Fibroblast of lung (primary cell): ENCODE data around the gene FEZ2. TPM values are rescaled to one million over a fixed set of nuclear protein-coding genes. Genes with fewer than 3 reads are reported as not detected.

Experiments used
- DNase-seq, 2 donors: peaks; one replicate each; pipeline versions ENCODE4 v3.0.0 to v3.0.0-alpha.2; 2010; ENCODE audit warnings: low read depth in 2 of 2
- H2AFZ ChIP-seq: 2 replicates; pipeline ENCODE4 v1.5.1; 2012; ENCODE audit warnings: low read length, control low read depth, inconsistent platforms
- H3K27ac ChIP-seq: 2 replicates; pipeline ENCODE4 v1.5.1; 2011; ENCODE audit warnings: low read length, control low read depth; ENCODE audit not compliant: insufficient read depth
- H3K27me3 ChIP-seq: 2 replicates; pipeline ENCODE4 v1.5.1; 2011; ENCODE audit warnings: mild to moderate bottlenecking, low read length; ENCODE audit not compliant: control insufficient read depth, insufficient read depth
- H3K36me3 ChIP-seq: 2 replicates; pipeline ENCODE4 v1.5.1; 2011; ENCODE audit warnings: low read length; ENCODE audit not compliant: control insufficient read depth, insufficient read depth
- H3K4me1 ChIP-seq: 2 replicates; pipeline ENCODE4 v1.5.1; 2011; ENCODE audit warnings: low read length; ENCODE audit not compliant: control insufficient read depth, insufficient read depth; ENCODE audit errors: extremely low read depth
- H3K4me2 ChIP-seq: 2 replicates; pipeline ENCODE4 v1.5.1; 2011; ENCODE audit warnings: low read length, control low read depth; ENCODE audit not compliant: insufficient read depth; ENCODE audit errors: extremely low read depth
- H3K4me3 ChIP-seq, 4 experiments: fragments of 200-600 bp in 1 of 4; sonication (generic) in 1 of 4; replicated peaks in 1 of 4; 2 replicates each; pipeline ENCODE4 v1.5.1; 2011 to 2016; ENCODE audit warnings: low read length in 4 of 4, low read depth in 3 of 4, mild to moderate bottlenecking in 3 of 4, control low read depth in 2 of 4, inconsistent platforms in 1 of 4, mixed read lengths in 1 of 4; ENCODE audit not compliant: insufficient read depth in 1 of 4; ENCODE audit errors: control extremely low read depth in 1 of 4
- H3K79me2 ChIP-seq: 2 replicates; pipeline ENCODE4 v1.5.1; 2012; ENCODE audit warnings: mild to moderate bottlenecking, low read length, inconsistent platforms; ENCODE audit not compliant: control insufficient read depth, insufficient read depth
- H3K9ac ChIP-seq: 2 replicates; pipeline ENCODE4 v1.5.1; 2011; ENCODE audit warnings: mild to moderate bottlenecking, low read length, control low read depth; ENCODE audit not compliant: insufficient read depth
- H3K9me3 ChIP-seq: 2 replicates; pipeline ENCODE4 v1.5.1; 2012; ENCODE audit warnings: low read depth, low read length; ENCODE audit not compliant: control insufficient read depth, insufficient read depth
- H4K20me1 ChIP-seq: 2 replicates; pipeline ENCODE4 v1.5.1; 2011; ENCODE audit warnings: low read length; ENCODE audit not compliant: control insufficient read depth, insufficient read depth; ENCODE audit errors: extremely low read depth
- EZH2 ChIP-seq: IDR thresholded peaks from 2 replicates; pipeline ENCODE4 v1.5.1; 2012; ENCODE audit warnings: low read length, control low read depth, mild to moderate bottlenecking; ENCODE audit errors: missing control alignments
- polyA plus RNA-seq, 2 donors: library from polyadenylated mRNA; depleted of rRNA in 1 of 2; stranded (reverse) in 1 of 2; unstranded in 1 of 2; fragments of >200 nt; gene quantifications; 2 replicates each; pipeline ENCODE4 v1.2.1, GENCODE V29; 2011 to 2012; ENCODE audit warnings: missing spikeins in 1 of 2
- total RNA-seq: library from RNA; depleted of rRNA; stranded (reverse); fragments of >200 nt; gene quantifications from 2 replicates; pipeline ENCODE4 v1.2.1, GENCODE V29; 2014
- TF ChIP-seq, protein P1 (sequence below), 2 donors: IDR thresholded peaks in 1 of 2; conservative IDR thresholded peaks in 1 of 2; 1 replicate in 1 of 2; 2 replicates in 1 of 2; pipeline ENCODE4 v1.5.1; 2011 to 2012; ENCODE audit warnings: low read length in 2 of 2, control low read depth in 1 of 2, inconsistent platforms in 1 of 2, low read depth in 1 of 2, mild to moderate bottlenecking in 1 of 2

Gene FEZ2
- total and polyA plus RNA-seq, 2 donors (not counting 1 experiment from before 2014, with no cell fraction given) = 64.7 to 86.9 TPM

DNA sequence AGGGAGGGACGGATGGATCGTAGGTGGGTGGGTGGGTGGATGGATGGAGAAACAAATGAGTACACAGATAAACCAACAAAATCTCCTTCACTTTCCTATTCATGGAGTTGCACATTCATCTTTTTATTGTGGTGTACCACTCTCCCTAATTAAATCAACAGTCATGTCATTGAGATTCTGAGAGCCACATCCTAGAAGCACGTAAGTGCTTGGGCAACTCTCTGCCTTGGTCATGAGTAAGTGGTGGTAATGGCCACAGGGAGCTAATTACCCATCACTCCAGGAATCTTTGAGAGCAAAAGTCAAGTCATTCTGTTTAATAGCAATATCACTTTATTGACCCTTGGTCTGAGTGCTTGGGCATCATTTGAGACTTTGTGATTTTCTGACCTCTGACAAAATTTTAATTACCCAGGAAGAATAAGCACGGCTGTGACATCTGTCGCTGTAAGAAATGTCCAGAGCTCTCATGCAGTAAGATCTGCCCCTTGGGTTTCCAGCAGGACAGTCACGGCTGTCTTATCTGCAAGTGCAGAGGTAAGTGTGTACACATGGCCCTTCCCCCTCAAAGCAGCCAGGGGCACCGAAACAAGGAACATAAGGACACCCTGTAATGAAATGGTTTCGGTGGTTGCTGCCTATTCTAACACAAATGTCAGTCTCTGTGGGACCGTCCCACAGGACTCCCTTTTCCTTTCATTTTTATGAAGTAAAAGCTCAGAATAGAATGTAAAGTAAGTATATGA lies 85.9 kb downstream of the FEZ2 start:
- TF ChIP-seq, protein P1, sequence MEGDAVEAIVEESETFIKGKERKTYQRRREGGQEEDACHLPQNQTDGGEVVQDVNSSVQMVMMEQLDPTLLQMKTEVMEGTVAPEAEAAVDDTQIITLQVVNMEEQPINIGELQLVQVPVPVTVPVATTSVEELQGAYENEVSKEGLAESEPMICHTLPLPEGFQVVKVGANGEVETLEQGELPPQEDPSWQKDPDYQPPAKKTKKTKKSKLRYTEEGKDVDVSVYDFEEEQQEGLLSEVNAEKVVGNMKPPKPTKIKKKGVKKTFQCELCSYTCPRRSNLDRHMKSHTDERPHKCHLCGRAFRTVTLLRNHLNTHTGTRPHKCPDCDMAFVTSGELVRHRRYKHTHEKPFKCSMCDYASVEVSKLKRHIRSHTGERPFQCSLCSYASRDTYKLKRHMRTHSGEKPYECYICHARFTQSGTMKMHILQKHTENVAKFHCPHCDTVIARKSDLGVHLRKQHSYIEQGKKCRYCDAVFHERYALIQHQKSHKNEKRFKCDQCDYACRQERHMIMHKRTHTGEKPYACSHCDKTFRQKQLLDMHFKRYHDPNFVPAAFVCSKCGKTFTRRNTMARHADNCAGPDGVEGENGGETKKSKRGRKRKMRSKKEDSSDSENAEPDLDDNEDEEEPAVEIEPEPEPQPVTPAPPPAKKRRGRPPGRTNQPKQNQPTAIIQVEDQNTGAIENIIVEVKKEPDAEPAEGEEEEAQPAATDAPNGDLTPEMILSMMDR (conservative IDR thresholded peaks at IDR 0.05 in 1 of 2, IDR thresholded peaks at IDR 0.05 in 1 of 2; ENCODE audit: low read depth in 1 of 2, low read length in 2 of 2) = no peak
- no peak for TF ChIP-seq EZH2
- H3K4me2 ChIP-seq = no peak overlapping the region
- H3K4me3 ChIP-seq = no peak overlapping the region
- no peak overlapping the region for H3K9ac ChIP-seq
- H3K27ac ChIP-seq = no peak overlapping the region
- peak in 1 of 2 donors; percentile 57 for DNase-seq
- peaks cover 16% of the 10 kb centered on the region for H3K79me2 ChIP-seq
- peaks cover 22% of the 10 kb centered on the region for H3K36me3 ChIP-seq
- no peak overlapping the region for H2AFZ ChIP-seq
- peaks cover 9% of the 10 kb centered on the region for H3K4me1 ChIP-seq
- H4K20me1 ChIP-seq = no peaks in the 10 kb centered on the region
- H3K9me3 ChIP-seq = no peaks in the 10 kb centered on the region
- H3K27me3 ChIP-seq = no peaks in the 10 kb centered on the region

DNA sequence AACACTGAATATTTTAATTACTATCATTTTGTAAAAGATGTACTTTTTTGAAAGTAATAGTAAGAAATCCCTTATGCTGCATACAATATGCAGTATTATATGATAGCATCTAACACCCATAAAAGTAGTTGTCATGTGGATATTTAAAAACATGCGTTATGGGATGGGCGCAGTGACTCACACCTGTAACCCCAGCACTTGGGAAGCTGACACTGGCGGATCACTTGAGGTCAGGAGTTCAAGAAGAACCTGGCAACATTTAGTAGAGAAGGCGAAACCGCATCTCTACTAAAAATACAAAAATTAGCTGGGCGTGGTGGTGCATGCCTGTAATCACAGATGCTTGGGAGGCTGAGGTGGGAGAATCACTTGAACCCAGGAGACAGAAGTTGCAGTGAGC lies 88.9 kb downstream of the FEZ2 start:
- Histone ChIP-seq H3K79me2 (peaks cover 18% of the 10 kb centered on the region), H3K4me2 (no peak overlapping the region), H3K4me3 (no peak overlapping the region), H3K36me3 (peaks cover 18% of the 10 kb centered on the region), H3K27me3 (no peaks in the 10 kb centered on the region), H4K20me1 (no peaks in the 10 kb centered on the region), H3K9me3 (no peaks in the 10 kb centered on the region), H2AFZ (no peak overlapping the region), H3K4me1 (peaks cover 3% of the 10 kb centered on the region), H3K27ac (no peak overlapping the region), H3K9ac (no peak overlapping the region)
- DNase-seq = no peak
- TF ChIP-seq, protein P1 (conservative IDR thresholded peaks at IDR 0.05 in 1 of 2, IDR thresholded peaks at IDR 0.05 in 1 of 2; ENCODE audit: low read depth in 1 of 2, low read length in 2 of 2) = no peak
- TF ChIP-seq EZH2 = no peak

DNA sequence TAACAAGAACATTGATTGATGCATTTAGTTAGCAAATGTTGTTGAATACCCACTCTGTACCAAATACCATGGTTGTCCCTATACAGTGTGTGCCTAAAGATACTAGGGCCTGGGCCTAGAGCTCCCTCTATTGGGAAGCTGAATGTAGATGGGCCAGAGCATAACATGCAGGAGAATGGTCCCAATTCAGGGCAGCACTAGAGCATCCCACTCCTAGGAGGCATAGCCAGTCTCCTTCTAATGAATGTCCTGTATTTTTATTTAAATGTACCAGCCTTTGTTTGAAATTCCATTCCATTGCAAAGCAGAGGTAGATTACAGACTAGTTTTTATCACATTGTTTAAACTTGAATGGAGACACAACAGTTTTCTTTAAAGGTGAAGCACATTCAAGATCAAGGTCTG lies 90.6 kb downstream of the FEZ2 start:
- Histone ChIP-seq H4K20me1 (no peaks in the 10 kb centered on the region), H3K9ac (no peak overlapping the region), H3K36me3 (peaks cover 15% of the 10 kb centered on the region), H3K4me1 (peaks cover 3% of the 10 kb centered on the region), H3K4me2 (no peak overlapping the region), H3K9me3 (no peaks in the 10 kb centered on the region), H3K4me3 (no peak overlapping the region), H3K27ac (no peak overlapping the region), H3K27me3 (no peaks in the 10 kb centered on the region), H3K79me2 (peaks cover 25% of the 10 kb centered on the region), H2AFZ (no peak overlapping the region)
- DNase-seq = peak; percentile 57 to 78
- TF ChIP-seq EZH2 = no peak
- TF ChIP-seq, protein P1 (conservative IDR thresholded peaks at IDR 0.05 in 1 of 2, IDR thresholded peaks at IDR 0.05 in 1 of 2; ENCODE audit: low read depth in 1 of 2, low read length in 2 of 2) = peak; percentile 96 to 97

Other genes starting within 250 kb of the FEZ2 start
- 135 and 364 TPM in 2 replicates for gene CRIM1, start 242.4 kb downstream of the FEZ2 start, total RNA-seq
- gene CRIM1, start 242.4 kb downstream of the FEZ2 start, polyA plus RNA-seq = 231 and 661 TPM in 2 replicates
- gene VIT, start 98.5 kb upstream of the FEZ2 start, total RNA-seq = 0.17 and 0.77 TPM in 2 replicates
- 0.46 and 0.62 TPM in 2 replicates for gene VIT, start 98.5 kb upstream of the FEZ2 start, polyA plus RNA-seq